Suppressor macrophage (primary cell): ENCODE measurements around the gene SFR1.
A peak's percentile ranks its signal among the peaks of the same experiment; 100 is the strongest.

Source experiments
- DNase-seq, 4 experiments: peaks; one replicate each; pipeline ENCODE4 v3.0.0-alpha.2; 2020 to 2022
- total RNA-seq, 17 experiments: gene quantifications; one replicate each; lab custom pipeline; 2026; ENCODE audit warnings: mixed read lengths in 6 of 17, inconsistent platforms in 3 of 17; lab: John Stamatoyannopoulos, UW

The SFR1 gene, protein sequence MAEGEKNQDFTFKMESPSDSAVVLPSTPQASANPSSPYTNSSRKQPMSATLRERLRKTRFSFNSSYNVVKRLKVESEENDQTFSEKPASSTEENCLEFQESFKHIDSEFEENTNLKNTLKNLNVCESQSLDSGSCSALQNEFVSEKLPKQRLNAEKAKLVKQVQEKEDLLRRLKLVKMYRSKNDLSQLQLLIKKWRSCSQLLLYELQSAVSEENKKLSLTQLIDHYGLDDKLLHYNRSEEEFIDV
- total RNA-seq, result 2.9 to 14.8 (median 9.3) reads per million in 17 experiments

DNA sequence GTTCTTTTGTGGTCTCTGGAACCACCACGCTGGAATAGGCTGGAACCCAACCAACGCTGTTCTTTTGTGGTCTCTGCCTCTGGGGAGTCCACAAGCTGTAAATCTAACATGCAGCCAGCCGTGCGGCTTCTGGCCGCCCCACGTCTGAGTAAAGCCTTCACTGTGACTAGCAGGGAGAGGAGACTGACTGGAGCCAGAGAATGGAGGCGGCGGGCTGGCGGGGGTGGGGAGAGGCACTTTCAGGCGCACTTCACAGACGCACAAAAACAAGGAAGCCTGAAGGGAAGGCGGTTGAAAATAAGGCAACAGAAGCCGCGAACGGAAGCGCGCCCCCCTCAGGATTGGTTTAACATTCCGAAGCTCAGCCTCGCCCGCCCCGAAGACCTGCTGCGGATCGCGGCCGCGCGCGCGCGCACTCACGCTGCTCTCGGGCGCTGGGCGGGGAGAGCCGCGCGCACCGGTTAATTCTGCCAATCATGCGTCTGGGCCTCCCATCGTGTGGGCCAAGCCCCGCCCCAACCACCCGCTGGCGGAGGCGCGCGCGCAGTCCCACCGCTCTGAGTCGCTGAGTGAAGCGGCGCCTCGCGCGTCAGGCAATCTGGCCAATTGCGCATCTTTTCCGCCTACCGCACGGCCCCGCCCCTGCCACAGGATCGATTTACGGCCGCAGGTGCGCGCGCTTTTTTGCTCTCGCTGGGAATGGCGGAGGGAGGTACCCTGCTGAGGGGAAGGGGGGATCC, at the start of gene SFR1:
TSS of gene SFR1 (plus strand) at position 687 of the 740 bp plus-strand sequence. CDS start at position 700, 13 bp downstream.
- peak; percentile 99 to 100 (median 100) for DNase-seq

DNA sequence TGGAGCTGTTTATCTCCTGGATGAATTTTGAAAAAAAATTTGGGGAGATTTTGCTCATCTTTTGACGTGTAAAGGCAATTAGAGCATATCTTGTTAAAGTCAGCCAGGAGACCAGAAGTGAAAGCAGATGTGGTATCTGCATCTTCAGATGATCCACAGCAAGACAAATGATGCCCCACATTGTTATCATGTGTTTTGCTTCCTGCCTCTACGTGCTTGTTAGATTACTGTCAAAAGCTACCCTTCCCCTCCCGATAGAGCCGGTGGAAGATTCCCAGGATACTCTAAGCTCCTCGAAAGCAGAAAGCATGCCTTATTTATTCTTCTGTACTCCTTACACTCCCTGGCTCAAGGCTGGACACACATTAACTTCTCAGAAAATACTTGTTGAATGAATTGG, 49.2 kb upstream of the SFR1 start:
- no peak for DNase-seq

DNA sequence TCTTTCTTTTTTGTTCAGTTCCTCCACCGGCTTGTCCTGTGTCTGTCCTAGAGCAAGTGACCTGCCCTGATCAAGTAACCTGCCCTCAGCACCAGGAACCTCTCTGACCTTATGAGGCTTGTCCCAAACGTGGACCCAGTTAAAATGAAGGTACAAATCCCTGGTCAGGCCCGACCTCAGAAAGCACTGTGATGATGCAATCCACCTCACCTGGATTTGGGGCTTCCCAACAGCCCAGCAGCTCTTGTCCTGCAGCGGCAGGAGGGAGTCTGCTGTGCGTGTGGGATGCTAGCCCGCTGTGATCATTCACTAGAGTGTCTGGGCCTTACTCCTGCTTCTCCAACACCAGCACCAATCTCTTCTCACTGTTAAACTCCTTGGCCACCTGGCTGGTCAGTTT, 47.5 kb upstream of the SFR1 start:
- no peak for DNase-seq

DNA sequence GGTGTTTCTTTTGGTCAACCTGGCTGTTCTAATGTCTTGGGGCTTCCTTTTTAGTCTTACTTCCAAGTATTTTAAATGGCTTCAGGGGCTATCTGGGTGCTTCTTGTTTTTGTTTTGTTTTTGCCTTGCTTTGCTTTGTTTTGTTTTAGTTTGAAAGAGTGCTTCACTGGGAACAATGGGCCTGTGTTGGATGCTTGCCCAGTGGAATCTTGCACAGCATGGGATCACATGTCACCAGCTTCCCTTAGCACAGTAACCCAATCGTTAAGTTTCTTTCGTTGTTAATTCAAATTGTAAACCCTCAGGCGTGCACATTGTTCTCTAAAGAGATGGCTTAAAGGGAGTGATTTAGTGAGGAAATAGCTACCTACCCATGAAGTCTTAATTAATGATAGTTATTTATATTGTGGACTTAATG, 45.2 kb upstream of the SFR1 start:
- peak; percentile 8 to 45 (median 34) for DNase-seq

DNA sequence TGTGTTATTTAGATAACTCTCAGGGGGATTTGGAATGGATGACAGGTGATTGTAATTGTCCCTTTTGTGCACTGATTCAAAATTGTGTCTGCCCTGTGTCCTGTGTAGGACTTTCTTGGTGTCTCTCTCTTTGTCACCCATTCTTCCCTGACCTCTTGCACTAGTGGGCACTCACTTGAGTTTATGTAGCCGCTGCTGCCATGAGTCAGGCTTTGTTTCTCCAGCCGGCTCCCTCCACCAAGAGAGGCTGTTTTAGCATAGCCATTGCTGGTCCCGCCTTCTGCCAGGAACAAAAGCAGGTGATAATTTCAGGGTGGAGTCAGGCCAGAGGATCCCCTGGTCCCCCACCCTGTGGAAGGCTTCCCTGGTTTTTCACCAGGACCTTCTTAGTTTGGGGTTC, 44.7 kb upstream of the SFR1 start:
- no peak for DNase-seq

DNA sequence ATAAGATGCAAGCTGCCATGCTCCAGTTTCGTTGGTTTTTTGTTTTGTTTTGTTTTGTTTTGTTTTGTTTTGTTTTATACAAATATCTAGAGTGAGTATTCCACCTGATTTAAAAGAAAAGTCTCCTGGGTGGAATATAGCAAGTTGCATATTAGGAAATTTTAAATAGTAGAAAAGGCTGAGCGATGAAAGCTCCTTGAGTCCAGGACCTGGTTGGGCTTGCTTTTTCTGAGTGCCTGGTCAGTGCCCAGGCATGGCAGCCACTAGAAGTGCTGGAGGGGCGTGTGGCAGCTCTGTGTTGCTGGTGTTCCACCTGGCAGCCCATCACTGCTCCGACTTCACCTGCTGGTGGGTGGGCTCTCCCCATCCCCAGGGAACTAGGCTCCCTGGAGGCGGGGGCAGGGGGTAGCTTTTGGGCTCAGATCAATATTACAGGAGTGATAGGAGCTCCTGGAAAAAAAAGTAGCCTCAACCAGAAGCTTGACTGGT, 44.3 kb upstream of the SFR1 start:
- DNase-seq, result no peak

DNA sequence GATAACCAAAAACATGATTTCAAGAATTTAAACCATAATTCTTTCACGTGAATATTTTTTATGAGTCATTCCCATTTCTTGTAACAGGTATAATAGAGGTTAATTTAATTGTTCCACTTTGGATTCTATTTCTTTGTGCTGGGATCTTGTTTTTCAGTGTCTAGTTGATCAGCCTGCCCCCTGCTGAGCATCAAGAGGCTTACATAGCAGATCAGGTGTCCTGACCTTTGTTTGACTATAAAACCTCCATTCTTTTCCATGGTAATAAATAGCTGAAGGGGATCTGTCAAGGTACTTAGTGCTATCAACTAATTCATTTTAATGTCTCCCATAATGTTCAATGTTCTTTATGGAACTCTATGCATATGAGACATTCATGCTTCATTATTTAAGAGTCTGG, 41.2 kb upstream of the SFR1 start:
- DNase-seq, result peak in 2 of 4 experiments; percentile 16 to 28

DNA sequence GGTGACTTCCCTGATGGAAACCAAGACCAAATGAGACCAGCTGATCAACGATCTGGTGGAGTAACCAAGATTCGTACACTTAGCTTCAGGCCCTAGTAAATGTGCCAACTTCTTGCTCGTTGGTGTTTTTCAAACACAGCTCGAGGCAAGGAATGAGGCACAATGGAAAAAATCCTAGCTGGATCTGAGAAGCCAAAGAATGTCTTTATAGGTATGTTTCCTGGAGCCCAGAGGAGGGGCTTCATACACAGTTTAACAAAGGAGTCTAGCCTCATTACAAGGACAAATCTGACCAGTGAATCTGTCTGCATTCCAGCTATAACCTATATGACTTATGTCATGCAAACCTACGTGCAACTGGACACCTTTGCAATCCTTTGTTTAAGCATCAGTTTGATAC, 40.0 kb upstream of the SFR1 start:
- no peak for DNase-seq

DNA sequence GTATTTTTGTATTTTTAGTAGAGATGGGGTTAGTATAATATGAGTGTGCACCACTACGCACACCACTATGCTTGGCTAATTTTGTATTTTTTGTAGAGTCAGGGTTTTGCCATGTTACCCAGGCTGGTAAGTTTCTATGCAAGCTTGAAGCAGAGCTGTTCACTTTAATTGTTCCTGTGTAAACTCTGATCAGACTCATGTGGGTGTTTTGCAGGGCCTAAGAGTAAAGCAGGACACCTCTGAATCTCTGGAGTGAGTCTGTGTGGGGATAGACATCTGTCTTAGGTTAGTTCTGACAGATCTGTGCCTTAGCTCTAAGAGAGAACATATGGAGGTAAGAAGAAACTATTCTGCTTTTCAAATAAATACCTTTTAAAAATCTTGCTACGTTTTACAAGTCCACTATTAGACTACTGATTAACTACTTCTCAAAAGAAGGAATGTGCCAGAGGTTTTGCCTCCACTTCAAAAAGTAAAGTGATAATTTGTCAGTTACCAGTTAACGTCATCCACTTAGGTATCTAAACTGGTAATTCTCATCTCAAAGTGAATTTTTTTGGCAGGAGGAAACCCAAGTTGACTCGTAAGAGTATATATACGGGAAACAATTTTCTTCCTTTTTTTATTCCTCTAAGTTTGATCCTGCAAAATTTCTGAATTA, 37.4 kb upstream of the SFR1 start:
- DNase-seq, result no peak

DNA sequence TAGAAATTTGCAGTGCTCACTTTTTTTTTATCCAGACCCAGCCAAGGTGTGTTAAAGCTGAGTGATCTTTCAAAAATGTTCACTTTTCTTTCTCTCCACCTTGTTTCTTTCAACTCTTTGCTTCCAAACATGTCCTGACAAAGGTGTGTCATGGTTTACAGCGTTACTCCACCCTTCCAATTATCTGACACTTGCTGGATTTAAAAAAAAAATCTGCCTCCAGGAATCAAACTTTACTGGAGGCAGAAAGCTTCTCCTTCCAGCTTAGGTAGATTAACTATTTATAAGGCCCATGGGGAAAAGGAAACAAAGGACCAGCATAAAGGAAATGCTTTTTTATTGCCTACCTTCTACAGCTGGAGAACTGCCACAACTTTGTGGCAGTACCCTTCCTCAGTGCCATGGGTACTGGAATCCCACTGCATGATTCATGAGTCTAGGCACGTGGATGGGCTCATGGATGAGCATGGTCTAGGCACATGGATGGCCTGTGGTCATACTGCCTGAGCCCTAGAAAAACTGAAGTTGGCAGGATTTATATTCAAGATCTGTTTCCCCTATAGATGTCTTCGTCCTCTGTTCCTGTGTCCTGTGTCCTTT, 36.1 kb upstream of the SFR1 start, which contains the start of gene COL17A1:
TSS of gene COL17A1 (minus strand) at position 80 of the 600 bp plus-strand sequence. CDS start 5,207 bp downstream, outside the sequence.
- DNase-seq, result no peak

DNA sequence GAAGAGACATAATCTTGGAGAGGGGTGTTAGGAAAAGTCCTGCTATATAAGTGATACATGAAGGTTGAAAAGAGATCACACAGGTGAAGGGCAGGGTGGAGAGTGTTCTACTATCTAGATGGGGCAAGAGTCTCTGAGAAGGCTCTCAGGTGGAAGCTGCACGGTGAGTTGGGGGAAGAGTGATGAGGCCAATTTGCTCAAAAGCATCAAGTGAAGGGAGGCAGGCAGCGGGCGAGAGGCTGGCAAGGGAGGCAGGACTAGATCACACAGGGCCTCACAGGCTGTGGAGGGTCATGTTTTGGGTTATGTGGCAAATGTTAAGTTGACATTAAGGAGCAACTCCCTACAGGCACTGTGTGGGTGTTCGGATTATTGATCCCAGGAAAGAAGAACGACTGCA, 33.7 kb upstream of the SFR1 start:
- no peak for DNase-seq

DNA sequence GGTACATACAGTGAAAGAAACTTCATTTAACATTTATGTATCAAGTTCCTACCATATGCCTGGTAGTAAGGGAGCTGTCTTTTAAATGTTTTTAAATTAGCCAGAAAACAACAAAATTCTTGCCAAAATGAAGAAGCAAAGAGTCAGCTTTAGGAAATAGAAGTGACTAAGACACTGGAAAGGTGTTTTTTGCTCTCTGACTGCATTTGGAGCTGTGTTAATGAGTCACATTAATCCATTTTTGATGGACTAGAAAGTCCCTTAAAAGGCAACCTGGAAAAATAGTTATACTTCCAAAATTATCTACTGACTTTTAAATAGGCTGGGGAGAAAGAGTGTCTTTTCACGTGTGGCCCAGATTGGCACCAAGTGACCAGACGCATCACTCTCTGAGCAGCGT, 32.4 kb upstream of the SFR1 start:
- no peak for DNase-seq

DNA sequence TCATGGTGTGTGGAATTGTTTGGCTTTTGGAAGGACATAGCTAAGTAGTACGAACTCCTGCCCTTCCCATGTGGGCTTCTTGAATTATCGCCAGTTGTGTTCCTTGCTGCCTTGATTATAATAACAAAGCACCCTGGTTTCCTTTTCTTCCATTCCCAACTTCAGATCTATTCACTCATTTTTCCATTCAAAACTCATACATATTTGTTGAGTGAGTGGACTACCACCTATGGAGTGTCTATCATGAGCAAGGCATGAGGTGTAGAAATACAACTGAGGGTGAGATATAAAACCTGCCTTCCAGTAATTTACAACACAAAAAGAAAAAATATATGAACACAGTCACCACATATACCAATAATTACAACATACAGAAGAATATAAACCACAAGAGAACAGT, 31.4 kb upstream of the SFR1 start:
- no peak for DNase-seq

DNA sequence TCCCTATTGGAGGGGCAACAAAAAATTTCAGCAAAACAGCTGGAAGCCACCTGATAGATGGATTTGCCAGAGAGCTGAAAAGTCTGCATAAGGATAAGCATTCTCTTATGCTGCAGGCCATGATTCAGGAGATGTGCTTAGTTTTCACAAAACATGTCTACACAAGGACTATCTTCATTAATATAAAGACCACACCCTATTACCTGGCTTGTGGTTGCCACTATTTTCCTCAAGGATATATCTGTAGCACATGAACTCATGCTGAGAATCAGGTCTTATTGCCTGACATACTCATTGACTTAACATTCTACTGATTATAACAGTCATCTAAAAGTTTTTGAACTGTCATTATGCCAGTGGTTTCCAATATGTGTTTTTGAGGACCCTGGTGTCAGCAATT, 29.2 kb upstream of the SFR1 start:
- no peak for DNase-seq

DNA sequence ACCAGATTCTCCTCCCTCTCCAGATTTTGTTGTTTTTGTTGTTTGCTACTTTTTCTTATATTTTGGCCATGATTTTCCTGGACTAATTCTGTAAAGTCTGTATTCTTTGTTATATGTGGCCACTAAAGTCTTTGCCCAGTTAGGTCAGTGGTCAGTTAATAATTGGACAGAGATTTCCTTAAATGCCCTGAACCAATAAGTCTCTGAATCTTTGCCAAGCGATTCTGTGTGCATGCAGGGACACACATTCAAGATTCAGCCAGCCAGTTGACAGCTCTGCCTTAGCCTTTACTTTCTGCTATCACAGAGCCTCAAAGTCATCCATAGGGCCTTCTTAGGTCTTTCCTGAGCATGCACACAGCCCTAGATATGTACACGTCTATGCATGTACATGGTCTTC, 25.3 kb upstream of the SFR1 start:
- no peak for DNase-seq

DNA sequence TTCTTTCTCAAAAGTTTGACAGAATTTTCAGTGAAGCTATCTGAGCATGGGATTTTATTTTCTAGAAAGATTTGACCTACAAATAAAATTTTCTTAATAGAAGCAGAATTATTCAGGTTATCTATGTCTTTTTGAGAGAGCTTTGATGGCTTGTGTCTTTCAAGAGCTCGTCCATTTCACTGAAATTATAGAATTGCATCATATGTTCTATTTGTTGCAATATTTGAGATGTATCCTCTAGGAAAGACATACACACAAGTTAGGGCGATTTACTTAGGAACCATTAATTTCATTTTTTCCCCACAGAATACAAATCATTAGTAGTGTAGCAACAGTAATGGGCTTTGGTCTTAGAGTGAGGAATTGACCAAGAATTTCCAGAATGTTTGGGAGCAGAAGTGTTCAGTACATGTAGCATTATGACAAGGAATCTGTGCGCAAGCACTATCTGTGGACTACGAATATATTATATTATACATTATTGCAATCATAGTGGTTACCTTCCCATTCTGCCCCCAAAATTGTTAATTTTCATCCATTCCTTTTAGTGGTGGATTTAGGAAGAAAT, 23.5 kb upstream of the SFR1 start:
- DNase-seq, result no peak

DNA sequence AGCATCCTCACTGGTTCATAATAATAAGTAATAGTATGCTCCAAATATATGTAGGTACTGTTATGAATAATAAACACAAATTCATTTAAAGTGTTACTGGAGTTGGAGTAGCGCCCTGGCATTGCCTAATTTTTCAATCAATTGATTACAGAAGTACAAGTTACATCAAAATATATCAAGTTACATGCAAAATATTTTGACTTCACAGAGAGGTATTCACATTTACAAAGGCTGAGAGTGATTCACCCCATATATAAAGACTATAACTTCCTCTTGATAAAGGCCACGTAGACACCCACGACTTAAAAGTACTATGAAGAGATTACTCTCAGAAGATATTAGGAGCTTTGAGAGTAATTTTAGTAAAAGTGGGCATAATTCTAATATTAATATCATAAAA, 22.7 kb upstream of the SFR1 start:
- DNase-seq, result peak in 2 of 4 experiments; percentile 38 to 58

DNA sequence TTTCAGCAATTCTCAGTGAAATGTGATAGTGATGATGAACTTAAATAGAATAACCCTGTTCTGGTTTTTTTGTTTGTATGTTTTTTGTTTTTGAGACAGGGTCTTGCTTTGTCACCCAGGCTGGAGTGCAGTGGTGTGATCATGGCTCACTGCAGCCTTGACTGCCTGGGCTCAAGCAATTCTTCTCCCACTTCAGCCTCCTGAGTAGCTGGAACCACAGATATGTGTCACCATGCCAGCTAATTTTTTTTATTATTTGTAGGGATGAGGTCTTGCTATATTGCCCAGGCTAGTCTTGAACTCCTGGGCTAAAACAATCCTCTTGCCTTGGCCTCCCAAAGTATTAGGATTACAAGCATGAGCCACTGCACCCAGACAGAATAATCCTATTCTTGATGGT, 22.0 kb upstream of the SFR1 start:
- DNase-seq, result peak in 1 of 4 experiments; percentile 24

DNA sequence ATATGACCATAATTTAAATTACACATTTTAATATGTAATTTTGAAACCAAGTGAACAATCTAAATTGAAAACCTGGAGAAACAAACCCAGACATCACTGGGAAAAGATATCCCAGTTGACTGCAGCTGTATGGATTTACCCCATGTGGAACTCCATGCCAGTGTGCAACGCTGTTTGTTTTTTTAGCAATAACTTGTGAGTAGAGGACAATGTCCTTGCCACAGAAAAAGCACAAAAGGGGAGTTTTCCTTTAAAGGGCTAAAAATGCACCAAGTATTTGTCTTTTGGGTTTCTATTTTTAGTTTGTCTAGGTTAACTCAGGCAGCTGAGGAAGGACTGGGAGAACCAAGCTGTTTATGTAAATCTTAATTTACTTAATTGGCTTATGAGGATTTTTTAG, 21.2 kb upstream of the SFR1 start:
- no peak for DNase-seq

DNA sequence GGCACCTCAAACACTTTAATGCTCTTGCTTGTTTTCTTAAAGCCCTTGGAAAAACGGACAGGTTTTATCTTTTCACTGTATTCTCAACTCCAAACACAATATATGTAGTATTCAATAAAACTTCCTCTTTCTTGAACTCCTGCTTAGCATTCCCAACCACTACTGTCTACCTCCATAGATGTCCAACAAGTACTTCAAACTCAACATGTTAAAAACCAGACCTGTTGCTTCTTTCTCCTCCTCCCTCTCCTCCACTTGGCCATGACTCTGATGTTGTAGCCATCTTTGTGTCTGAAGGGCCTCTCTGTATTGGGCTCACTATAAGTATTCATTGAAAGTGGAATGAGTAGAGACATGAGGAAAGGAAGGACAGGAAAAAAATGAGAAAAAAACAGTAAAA, 20.1 kb upstream of the SFR1 start:
- DNase-seq, result no peak

DNA sequence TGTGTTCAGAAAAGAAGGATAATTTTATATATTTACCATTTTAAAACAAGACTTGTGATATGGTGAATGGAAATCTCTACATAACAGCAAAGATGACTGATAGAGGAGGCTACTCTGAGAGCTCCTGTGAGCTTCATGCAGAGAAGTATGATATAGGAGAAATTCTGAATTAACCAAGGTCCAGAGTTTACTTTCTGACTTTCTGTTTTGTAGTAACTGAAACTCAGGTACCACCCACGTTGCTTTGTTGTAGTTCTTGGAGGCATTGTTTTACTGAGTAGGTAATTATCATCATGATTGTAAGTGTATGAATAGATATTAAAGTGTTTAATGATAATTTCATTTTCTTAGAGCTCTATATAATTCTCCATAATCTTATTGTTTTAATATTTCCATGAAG, 18.0 kb upstream of the SFR1 start:
- no peak for DNase-seq

DNA sequence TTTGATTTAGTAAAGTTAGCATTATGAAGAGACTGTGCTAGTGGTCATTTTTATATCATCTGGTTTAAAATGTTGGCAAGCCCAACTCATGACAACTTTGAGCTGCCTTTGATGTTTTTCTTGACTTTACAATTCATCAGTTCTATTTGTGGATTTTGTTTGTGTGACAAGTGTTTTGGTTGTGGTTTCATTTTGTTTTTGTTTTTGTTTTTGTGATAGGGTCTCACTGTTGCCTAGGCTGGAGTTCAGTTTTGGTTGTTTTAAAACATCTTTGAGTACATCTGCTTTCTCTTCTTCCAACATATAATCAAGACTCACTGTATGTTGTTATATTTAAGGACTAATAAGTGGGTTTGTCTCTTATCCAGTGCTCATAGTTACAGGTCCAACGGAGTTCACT, 17.6 kb upstream of the SFR1 start:
- no peak for DNase-seq

DNA sequence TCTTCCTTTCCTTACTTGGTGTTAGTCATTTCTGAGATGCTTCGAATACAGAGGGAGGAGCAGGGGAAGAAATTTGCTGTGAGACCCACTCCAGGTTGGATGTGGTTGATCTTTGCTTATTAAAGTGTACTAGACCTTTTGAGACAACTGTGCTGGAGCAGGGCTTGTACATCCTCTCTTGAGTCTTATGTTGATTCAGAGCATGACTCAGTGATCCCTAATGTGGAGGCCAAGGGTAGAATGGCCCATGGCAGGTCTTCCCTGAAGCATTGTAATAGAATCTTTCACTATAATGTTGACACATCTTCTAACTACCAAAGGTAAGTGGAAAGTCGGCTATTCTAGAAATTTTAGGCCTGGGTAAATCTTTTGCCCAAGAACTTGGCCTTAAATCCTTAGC, 17.0 kb upstream of the SFR1 start:
- no peak for DNase-seq
